ENCODE data around the gene EXOC3. TPM values are rescaled to one million over a fixed set of nuclear protein-coding genes. Genes with fewer than 3 reads are reported as not detected.

Gene EXOC3
- total RNA-seq, 1 experiment from 2014 or later: 155 TPM

- Histone ChIP-seq H3K4me3 (no peak overlapping the region), H3K9me3 (ENCODE audit: insufficient read depth, low read depth) (no peaks in the 10 kb centered on the region), H3K36me3 (ENCODE audit: low read depth) (no peaks in the 10 kb centered on the region), H3K27me3 (ENCODE audit: insufficient read depth, low read depth) (no peaks in the 10 kb centered on the region), H3K27ac (no peak overlapping the region), H3K79me2 (ENCODE audit: low read depth) (no peaks in the 10 kb centered on the region), H3K4me2 (no peak overlapping the region), H3K4me1 (replicated peaks; ENCODE audit: insufficient read depth) (no peaks in the 10 kb centered on the region), H3F3A (ENCODE audit: insufficient read depth, low read depth) (no peaks in the 10 kb centered on the region), H3K9me2 (ENCODE audit: insufficient read depth) (no peaks in the 10 kb centered on the region), H2AFZ (no peak overlapping the region), H4K20me1 (ENCODE audit: insufficient read depth) (no peaks in the 10 kb centered on the region)
- intact Hi-C loops (cut with micrococcal nuclease; ENCODE audit: unreplicated experiment): no loop called here
- DNase-seq: no peak
- no peak for TF ChIP-seq CTCF (conservative IDR thresholded peaks at IDR 0.05)
- TF ChIP-seq EZH2 (IDR thresholded peaks at IDR 0.05; ENCODE audit: low read depth): no peak
- BruUV-seq (replicated peaks): no TSS peak
- ChIA-PET CTCF (interaction anchor here (0.7 kb wide), 1 partner anchor 9 kb away, joined by 3 read pairs; no protein-coding TSS in a partner anchor), POLR2A (ENCODE audit: unreplicated experiment) (no interaction called here)
Observed at GRCh38 chr5:418162-419121, 24.5 kb upstream of the EXOC3 start.

GRCh38 chr5:419970-420369 lies 23.0 kb upstream of the EXOC3 start:
- intact Hi-C loops (cut with micrococcal nuclease; ENCODE audit: unreplicated experiment): no loop called here
- Histone ChIP-seq H3K4me3 (no peak overlapping the region), H3K79me2 (ENCODE audit: low read depth) (no peaks in the 10 kb centered on the region), H3K36me3 (ENCODE audit: low read depth) (no peaks in the 10 kb centered on the region), H3K9me3 (ENCODE audit: insufficient read depth, low read depth) (no peaks in the 10 kb centered on the region), H2AFZ (no peak overlapping the region), H3K27me3 (ENCODE audit: insufficient read depth, low read depth) (no peaks in the 10 kb centered on the region), H3F3A (ENCODE audit: insufficient read depth, low read depth) (no peaks in the 10 kb centered on the region), H3K9me2 (ENCODE audit: insufficient read depth) (no peaks in the 10 kb centered on the region), H3K4me1 (replicated peaks; ENCODE audit: insufficient read depth) (no peaks in the 10 kb centered on the region), H4K20me1 (ENCODE audit: insufficient read depth) (no peaks in the 10 kb centered on the region), H3K27ac (no peak overlapping the region), H3K4me2 (no peak overlapping the region)
- CTCF ChIA-PET: no interaction called here
- DNase-seq: no peak
- BruUV-seq (replicated peaks): no TSS peak
- POLR2A ChIA-PET (ENCODE audit: unreplicated experiment): interaction anchor here (0.6 kb wide), 1 partner anchor 198 kb away, joined by 10 read pairs; no protein-coding TSS in a partner anchor
- TF ChIP-seq EZH2 (IDR thresholded peaks at IDR 0.05; ENCODE audit: low read depth) (no peak), CTCF (conservative IDR thresholded peaks at IDR 0.05) (no peak)

- TF ChIP-seq CTCF (conservative IDR thresholded peaks at IDR 0.05) (no peak), EZH2 (IDR thresholded peaks at IDR 0.05; ENCODE audit: low read depth) (no peak)
- BruUV-seq (replicated peaks): no TSS peak
Observed at GRCh38 chr5:420632-421286, 22.2 kb upstream of the EXOC3 start.

More at GRCh38 chr5:420632-421286, 22.2 kb upstream of the EXOC3 start:
- no peak overlapping the region for H2AFZ ChIP-seq
- no peaks in the 10 kb centered on the region for H3K9me2 ChIP-seq (ENCODE audit: insufficient read depth)
- no peaks in the 10 kb centered on the region for H3K36me3 ChIP-seq (ENCODE audit: low read depth)
- H3K79me2 ChIP-seq (ENCODE audit: low read depth): no peaks in the 10 kb centered on the region
- no peak overlapping the region for H3K27ac ChIP-seq
- H4K20me1 ChIP-seq (ENCODE audit: insufficient read depth): no peaks in the 10 kb centered on the region
- no peaks in the 10 kb centered on the region for H3F3A ChIP-seq (ENCODE audit: insufficient read depth, low read depth)
- H3K9me3 ChIP-seq (ENCODE audit: insufficient read depth, low read depth): no peaks in the 10 kb centered on the region
- no peaks in the 10 kb centered on the region for H3K4me1 ChIP-seq (replicated peaks; ENCODE audit: insufficient read depth)
- CTCF ChIA-PET: no interaction called here
- no peak for DNase-seq
- H3K4me3 ChIP-seq: no peak overlapping the region
- no peak overlapping the region for H3K4me2 ChIP-seq
- POLR2A ChIA-PET (ENCODE audit: unreplicated experiment): no interaction called here
- H3K27me3 ChIP-seq (ENCODE audit: insufficient read depth, low read depth): no peaks in the 10 kb centered on the region
- intact Hi-C loops (cut with micrococcal nuclease; ENCODE audit: unreplicated experiment): no loop called here

Measured in PC-9 (cell line).